Nephron progenitor cell (in vitro differentiated cells): ENCODE data around the gene JARID2.
A peak's percentile ranks its signal among the peaks of the same experiment; 100 is the strongest.

ENCODE experiments used
- DNase-seq: peaks from one replicate; pipeline ENCODE4 v3.0.0; 2021
- H3K27ac Mint-ChIP-seq: 2 replicates; pipeline ENCODE4 v1.8.0; 2021; ENCODE audit warnings: mild to moderate bottlenecking, moderate library complexity, mixed read lengths
- H3K27me3 Mint-ChIP-seq: 2 replicates; pipeline ENCODE4 v1.8.0; 2021; ENCODE audit warnings: mild to moderate bottlenecking, low read depth, mixed read lengths; ENCODE audit not compliant: poor library complexity
- H3K36me3 Mint-ChIP-seq: 2 replicates; pipeline ENCODE4 v1.8.0; 2021; ENCODE audit warnings: low read depth, mixed read lengths
- H3K4me1 Mint-ChIP-seq: 2 replicates; pipeline ENCODE4 v1.8.0; 2021; ENCODE audit warnings: mixed read lengths
- H3K4me3 Mint-ChIP-seq: 2 replicates; pipeline ENCODE4 v1.8.0; 2021; ENCODE audit warnings: mild to moderate bottlenecking, moderate library complexity, mixed read lengths
- H3K9me3 Mint-ChIP-seq: 2 replicates; pipeline ENCODE4 v1.8.0; 2021; ENCODE audit warnings: mild to moderate bottlenecking, moderate library complexity, mixed read lengths
- TF ChIP-seq, protein P1 (sequence below): fragments of 200-600 bp; sonication (generic); IDR thresholded peaks from 2 replicates; pipeline ENCODE4 v1.5.0; 2021; ENCODE audit warnings: antibody characterized with exemption

Gene JARID2

DNA sequence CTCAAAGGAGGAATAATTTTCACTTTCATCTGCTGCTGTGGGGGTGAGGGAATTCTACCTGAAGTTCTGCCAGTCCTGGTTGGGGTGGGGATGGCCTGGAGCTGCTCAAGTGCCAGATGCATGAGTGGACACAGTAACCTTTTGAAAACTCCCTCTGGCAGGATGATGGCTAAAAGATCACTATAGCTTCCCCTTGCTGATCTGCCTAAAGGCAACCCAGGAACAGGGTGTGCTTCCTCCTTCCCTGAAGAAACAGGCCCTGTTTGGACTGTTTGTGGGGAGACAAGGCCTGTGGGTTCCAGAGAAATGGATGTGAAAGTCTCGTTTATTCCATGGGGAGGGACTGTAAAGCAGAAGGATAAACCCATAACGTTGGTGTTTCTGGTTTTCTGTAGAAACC lies 240.1 kb downstream of the JARID2 start:
- no peaks in the 10 kb centered on the region for H3K27me3 Mint-ChIP-seq
- peak overlapping the region; percentile 11 for H3K27ac Mint-ChIP-seq
- TF ChIP-seq, protein P1, sequence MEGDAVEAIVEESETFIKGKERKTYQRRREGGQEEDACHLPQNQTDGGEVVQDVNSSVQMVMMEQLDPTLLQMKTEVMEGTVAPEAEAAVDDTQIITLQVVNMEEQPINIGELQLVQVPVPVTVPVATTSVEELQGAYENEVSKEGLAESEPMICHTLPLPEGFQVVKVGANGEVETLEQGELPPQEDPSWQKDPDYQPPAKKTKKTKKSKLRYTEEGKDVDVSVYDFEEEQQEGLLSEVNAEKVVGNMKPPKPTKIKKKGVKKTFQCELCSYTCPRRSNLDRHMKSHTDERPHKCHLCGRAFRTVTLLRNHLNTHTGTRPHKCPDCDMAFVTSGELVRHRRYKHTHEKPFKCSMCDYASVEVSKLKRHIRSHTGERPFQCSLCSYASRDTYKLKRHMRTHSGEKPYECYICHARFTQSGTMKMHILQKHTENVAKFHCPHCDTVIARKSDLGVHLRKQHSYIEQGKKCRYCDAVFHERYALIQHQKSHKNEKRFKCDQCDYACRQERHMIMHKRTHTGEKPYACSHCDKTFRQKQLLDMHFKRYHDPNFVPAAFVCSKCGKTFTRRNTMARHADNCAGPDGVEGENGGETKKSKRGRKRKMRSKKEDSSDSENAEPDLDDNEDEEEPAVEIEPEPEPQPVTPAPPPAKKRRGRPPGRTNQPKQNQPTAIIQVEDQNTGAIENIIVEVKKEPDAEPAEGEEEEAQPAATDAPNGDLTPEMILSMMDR, result no peak
- H3K36me3 Mint-ChIP-seq, result peaks cover 37% of the 10 kb centered on the region
- DNase-seq, result no peak
- peaks cover 61% of the 10 kb centered on the region for H3K4me1 Mint-ChIP-seq
- H3K4me3 Mint-ChIP-seq, result no peak overlapping the region
- peaks cover 4% of the 10 kb centered on the region for H3K9me3 Mint-ChIP-seq

DNA sequence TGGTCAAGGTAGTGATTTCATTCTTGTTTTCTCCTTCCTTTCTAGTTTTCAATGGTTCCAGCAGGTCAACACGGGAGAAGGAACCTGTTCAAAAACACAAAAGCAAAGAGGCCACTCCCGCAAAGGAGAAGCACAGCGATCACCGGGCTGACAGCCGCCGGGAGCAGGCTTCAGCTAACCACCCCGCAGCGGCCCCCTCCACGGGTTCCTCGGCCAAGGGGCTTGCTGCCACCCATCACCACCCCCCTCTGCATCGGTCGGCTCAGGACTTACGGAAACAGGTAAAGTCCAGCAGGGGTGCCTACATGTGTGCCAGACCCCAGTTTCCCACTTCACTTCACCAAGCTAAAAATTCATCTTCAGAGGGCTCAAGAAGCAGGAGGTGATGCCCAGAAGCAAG lies 241.4 kb downstream of the JARID2 start:
- DNase-seq, result no peak
- no peak overlapping the region for H3K27ac Mint-ChIP-seq
- H3K4me3 Mint-ChIP-seq, result no peak overlapping the region
- no peaks in the 10 kb centered on the region for H3K27me3 Mint-ChIP-seq
- H3K4me1 Mint-ChIP-seq, result peaks cover 63% of the 10 kb centered on the region
- peaks cover 4% of the 10 kb centered on the region for H3K9me3 Mint-ChIP-seq
- TF ChIP-seq, protein P1, result no peak
- peaks cover 37% of the 10 kb centered on the region for H3K36me3 Mint-ChIP-seq

GRCh38 chr6:15489261-15489962 lies 243.5 kb downstream of the JARID2 start:
- Mint-ChIP-seq H3K9me3 (no peaks in the 10 kb centered on the region), H3K27me3 (no peaks in the 10 kb centered on the region), H3K4me3 (no peak overlapping the region), H3K4me1 (peaks cover 72% of the 10 kb centered on the region), H3K27ac (peak overlapping the region; percentile 55), H3K36me3 (peaks cover 34% of the 10 kb centered on the region)
- no peak for DNase-seq
- TF ChIP-seq, protein P1, result no peak

DNA sequence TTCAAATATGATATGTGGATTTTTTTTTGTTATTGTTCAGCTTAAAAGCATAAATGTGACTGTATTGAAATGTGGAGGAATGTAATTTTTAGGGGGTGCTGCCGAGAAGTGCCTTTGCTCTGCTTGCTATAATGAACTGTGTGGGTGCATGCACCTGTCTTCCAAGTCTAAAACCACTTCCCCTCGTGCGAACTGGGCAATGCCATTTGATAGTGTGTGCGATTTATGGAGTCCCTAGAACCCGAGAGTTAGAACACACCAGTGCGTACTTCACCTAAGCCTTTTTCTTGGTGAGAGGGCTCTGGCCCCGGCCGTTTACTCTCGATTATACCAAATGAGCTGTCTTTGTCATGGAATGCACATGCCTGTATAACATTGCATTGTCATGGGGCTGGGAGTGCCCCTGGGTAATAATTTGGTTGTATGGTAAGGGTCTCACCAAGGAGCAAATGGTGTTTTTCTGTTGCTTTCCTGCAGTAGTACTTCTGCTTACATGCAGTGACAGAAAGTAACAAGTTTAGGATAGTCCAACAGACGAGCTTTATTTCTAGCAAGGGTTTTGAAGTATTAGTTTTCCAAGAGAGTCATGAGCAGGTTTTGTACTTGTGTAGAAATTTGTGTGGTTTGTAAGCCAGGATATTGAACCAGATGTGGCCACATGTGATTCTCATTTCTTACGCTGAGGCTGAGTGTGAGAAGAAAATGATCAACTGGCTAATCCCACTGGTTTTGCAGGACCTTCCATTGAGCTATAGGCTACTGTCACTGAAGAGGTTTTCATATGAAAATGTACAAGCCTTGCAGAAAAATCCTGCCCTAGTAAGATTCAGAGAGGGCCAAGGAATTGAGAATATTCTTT lies 244.6 kb downstream of the JARID2 start:
- peaks cover 68% of the 10 kb centered on the region for H3K4me1 Mint-ChIP-seq
- no peak for DNase-seq
- H3K36me3 Mint-ChIP-seq, result peaks cover 41% of the 10 kb centered on the region
- no peaks in the 10 kb centered on the region for H3K27me3 Mint-ChIP-seq
- peak overlapping the region; percentile 86 for H3K27ac Mint-ChIP-seq
- TF ChIP-seq, protein P1, result no peak
- H3K9me3 Mint-ChIP-seq, result no peaks in the 10 kb centered on the region
- H3K4me3 Mint-ChIP-seq, result no peak overlapping the region

GRCh38 chr6:15491255-15491985 lies 245.6 kb downstream of the JARID2 start:
- peak; percentile 70 for DNase-seq
- H3K27ac Mint-ChIP-seq, result no peak overlapping the region
- H3K36me3 Mint-ChIP-seq, result peaks cover 47% of the 10 kb centered on the region
- H3K9me3 Mint-ChIP-seq, result peaks cover 4% of the 10 kb centered on the region
- no peak overlapping the region for H3K4me3 Mint-ChIP-seq
- H3K4me1 Mint-ChIP-seq, result peaks cover 69% of the 10 kb centered on the region
- TF ChIP-seq, protein P1, result peak; percentile 90
- H3K27me3 Mint-ChIP-seq, result no peaks in the 10 kb centered on the region
